A549 (cell line): ENCODE results near the gene CFAP65. TPM values are rescaled to one million over a fixed set of nuclear protein-coding genes. Genes with fewer than 3 reads are reported as not detected.

Experiments
- ATAC-seq, 2 experiments: fragments of 200-7000 bp in 1 of 2; fragments of >200 bp in 1 of 2; cut with Nextera tagmentation in 1 of 2; cut with Tn5 transposase in 1 of 2; 3 replicates each; pipeline versions ENCODE4 v1.8.0 to v1.9.1; 2018 to 2020; ENCODE audit warnings: mild to moderate bottlenecking in 1 of 2, moderate library complexity in 1 of 2
- CTCF ChIA-PET: fragments of 300-600 bp; sonication (Branson Sonifier 250); formaldehyde crosslinking; extraction: SDS; loops from one replicate; lab custom pipeline; 2021; ENCODE audit warnings: antibody characterized with exemption, inconsistent platforms; lab: Yijun Ruan, JAX
- POLR2A ChIA-PET: fragments of 350-600 bp; formaldehyde crosslinking; extraction: SDS; loops from one replicate; lab custom pipeline; 2021; ENCODE audit warnings: antibody characterized with exemption, inconsistent platforms; lab: Yijun Ruan, JAX
- DNase-seq, 2 experiments: peaks; one replicate each; pipeline versions ENCODE4 v3.0.0 to v3.0.0-alpha.2; 2011 to 2016; ENCODE audit warnings: low read depth in 1 of 2, low spot score in 1 of 2
- FAIRE-seq: peaks from 2 replicates; lab custom pipeline; 2011; peaks lifted over from hg19 to GRCh38; lab: Jason Lieb, UNC
- H3K27ac ChIP-seq, 2 experiments: fragments of >200 bp; sonication (Bioruptor Twin); formaldehyde crosslinking; 3 replicates each; pipeline ENCODE4 v1.5.1; 2016 to 2017
- H3K4me1 ChIP-seq: fragments of >200 bp; sonication (Bioruptor Twin); formaldehyde crosslinking; 3 replicates; pipeline ENCODE4 v1.6.1; 2016
- H3K4me2 ChIP-seq: fragments of >200 bp; sonication (Bioruptor Twin); formaldehyde crosslinking; 3 replicates; pipeline ENCODE4 v1.6.1; 2016
- H3K4me3 ChIP-seq: fragments of >200 bp; sonication (Bioruptor Twin); formaldehyde crosslinking; 3 replicates; pipeline ENCODE4 v1.5.1; 2016
- H3K9me3 ChIP-seq: fragments of >200 bp; sonication (Bioruptor Twin); formaldehyde crosslinking; 3 replicates; pipeline ENCODE4 v1.6.1; 2016
- CBX8 ChIP-seq: fragments of 200-600 bp; sonication (generic); IDR thresholded peaks from 2 replicates; pipeline ENCODE4 v1.6.1; 2016
- CEBPB ChIP-seq, 2 experiments: fragments of >200 bp in 1 of 2; sonication (Bioruptor Twin) in 1 of 2; formaldehyde crosslinking in 1 of 2; IDR thresholded peaks; 2 replicates each; pipeline ENCODE4 v1.6.1; 2012 to 2016
- CHD2 ChIP-seq: fragments of 150-350 bp; IDR thresholded peaks from 2 replicates; pipeline ENCODE4 v1.6.1; 2014; ENCODE audit warnings: low read length; ENCODE audit not compliant: partially characterized antibody
- CHD4 ChIP-seq: fragments of 200-600 bp; sonication (generic); IDR thresholded peaks from 2 replicates; pipeline ENCODE4 v1.6.1; 2016; ENCODE audit warnings: antibody characterized with exemption, mild to moderate bottlenecking, borderline replicate concordance
- EHMT2 ChIP-seq: fragments of 200-600 bp; sonication (generic); IDR thresholded peaks from 2 replicates; pipeline ENCODE4 v1.6.1; 2016; ENCODE audit warnings: antibody characterized with exemption, low read depth, mild to moderate bottlenecking, moderate library complexity
- ELK1 ChIP-seq: fragments of 150-350 bp; IDR thresholded peaks from 2 replicates; pipeline ENCODE4 v1.6.1; 2014; ENCODE audit warnings: low read depth, mild to moderate bottlenecking, low read length
- EP300 ChIP-seq, 2 experiments: fragments of >200 bp; sonication (Bioruptor Twin); formaldehyde crosslinking; IDR thresholded peaks; 2 replicates in 1 of 2; 3 replicates in 1 of 2; pipeline ENCODE4 v1.6.1; 2016 to 2017
- FOSB ChIP-seq: fragments of 250-450 bp; sonication (Bioruptor Pico); IDR thresholded peaks from 2 replicates; pipeline ENCODE4 v1.5.0; 2020; ENCODE audit warnings: mild to moderate bottlenecking, moderate library complexity
- GATA3 ChIP-seq: IDR thresholded peaks from 2 replicates; pipeline ENCODE4 v1.6.1; 2012; ENCODE audit warnings: borderline replicate concordance
- HDAC2 ChIP-seq: fragments of 200-600 bp; sonication (generic); IDR thresholded peaks from 2 replicates; pipeline ENCODE4 v1.6.1; 2016
- HES2 ChIP-seq: fragments of >200 bp; sonication (Bioruptor Twin); formaldehyde crosslinking; IDR thresholded peaks from 2 replicates; pipeline ENCODE4 v1.6.1; 2016
- HOXB13 ChIP-seq: fragments of 250-450 bp; sonication (Bioruptor Pico); IDR thresholded peaks from 2 replicates; pipeline ENCODE4 v1.5.0; 2020; ENCODE audit warnings: low read depth, mild to moderate bottlenecking, moderate library complexity
- HOXB5 ChIP-seq: fragments of 250-450 bp; sonication (Bioruptor Pico); IDR thresholded peaks from 2 replicates; pipeline ENCODE4 v1.5.0; 2020; ENCODE audit warnings: mild to moderate bottlenecking, moderate library complexity
- JUN ChIP-seq, 2 experiments: fragments of >200 bp; sonication (Bioruptor Twin); formaldehyde crosslinking; IDR thresholded peaks; 2 replicates in 1 of 2; 3 replicates in 1 of 2; pipeline ENCODE4 v1.6.1; 2016 to 2017
- KDM1A ChIP-seq: fragments of 200-600 bp; sonication (generic); IDR thresholded peaks from 2 replicates; pipeline ENCODE4 v1.6.1; 2016; ENCODE audit warnings: low read depth, mild to moderate bottlenecking
- MAX ChIP-seq: IDR thresholded peaks from 2 replicates; pipeline ENCODE4 v1.6.1; 2012
- MAZ ChIP-seq: fragments of 150-350 bp; IDR thresholded peaks from 2 replicates; pipeline ENCODE4 v1.6.1; 2014; ENCODE audit warnings: antibody characterized with exemption, low read depth, low read length, borderline replicate concordance
- MYC ChIP-seq: IDR thresholded peaks from 2 replicates; pipeline ENCODE4 v1.6.1; 2012; ENCODE audit warnings: mild to moderate bottlenecking, inconsistent platforms, low read length, improper control_type of control experiment, borderline replicate concordance
- NFE2L2 ChIP-seq: fragments of 150-350 bp; conservative IDR thresholded peaks from 2 replicates; pipeline ENCODE4 v1.6.1; 2014; ENCODE audit warnings: low read length
- NPAS2 ChIP-seq: fragments of 250-450 bp; sonication (Bioruptor Pico); IDR thresholded peaks from 2 replicates; pipeline ENCODE4 v1.8.0; 2022; ENCODE audit warnings: mild to moderate bottlenecking, moderate library complexity, borderline replicate concordance
- NR3C1 ChIP-seq: fragments of >200 bp; sonication (Bioruptor Twin); formaldehyde crosslinking; IDR thresholded peaks from 3 replicates; pipeline ENCODE4 v1.6.1; 2017
- PBX3 ChIP-seq: IDR thresholded peaks from 2 replicates; pipeline ENCODE4 v1.6.1; 2012
- RCOR1 ChIP-seq: fragments of 150-350 bp; IDR thresholded peaks from 2 replicates; pipeline ENCODE4 v1.6.1; 2014; ENCODE audit warnings: antibody characterized with exemption, low read length, low read depth
- SMC3 ChIP-seq: fragments of >200 bp; sonication (Bioruptor Twin); formaldehyde crosslinking; IDR thresholded peaks from 3 replicates; pipeline ENCODE4 v1.6.1; 2018; ENCODE audit warnings: inconsistent platforms
- SREBF2 ChIP-seq: fragments of 450-650 bp; IDR thresholded peaks from 2 replicates; pipeline ENCODE4 v1.6.1; 2014; ENCODE audit warnings: mild to moderate bottlenecking, moderate library complexity
- TP53 ChIP-seq: fragments of 250-450 bp; sonication (Bioruptor Pico); IDR thresholded peaks from 2 replicates; pipeline ENCODE4 v1.5.0; 2021; ENCODE audit warnings: mild to moderate bottlenecking, moderate library complexity
- USF2 ChIP-seq: fragments of 450-650 bp; IDR thresholded peaks from 2 replicates; pipeline ENCODE4 v1.6.1; 2014; ENCODE audit warnings: antibody characterized with exemption
- ZFP36 ChIP-seq: fragments of 450-650 bp; IDR thresholded peaks from 2 replicates; pipeline ENCODE4 v1.6.1; 2014; ENCODE audit warnings: borderline replicate concordance; ENCODE audit not compliant: partially characterized antibody
- ZNF302 ChIP-seq: fragments of 250-450 bp; sonication (Bioruptor Pico); IDR thresholded peaks from 2 replicates; pipeline ENCODE4 v1.9.0; 2021; ENCODE audit warnings: inconsistent platforms, mild to moderate bottlenecking, moderate library complexity
- ZSCAN20 ChIP-seq: fragments of 250-450 bp; sonication (Bioruptor Pico); IDR thresholded peaks from 2 replicates; pipeline ENCODE4 v1.8.0; 2022; ENCODE audit warnings: mild to moderate bottlenecking, moderate library complexity
- WGBS: methylation state at CpG from one replicate; pipeline ENCODE4 v1.1.6; 2017; ENCODE audit errors: missing lambda C conversion rate; 5-methylcytosine and 5-hydroxymethylcytosine counted together
- polyA plus RNA-seq, 4 experiments: library from polyadenylated mRNA; depleted of rRNA in 3 of 4; stranded (reverse); fragments of >200 nt; fragmentation: RNase III in 1 of 4; extraction: RNeasy Plus Mini Kit Qiagen cat#74134 plus additional on column Dnase treatment in 1 of 4; gene quantifications; 2 replicates in 3 of 4; 3 replicates in 1 of 4; pipeline ENCODE4 v1.2.3, GENCODE V29; 2011 to 2017

The CFAP65 gene
- polyA plus RNA-seq, 2 of the 4 experiments (the other 2 are of a cell fraction), result 0.12 to 0.14 TPM

- no peak for TF ChIP-seq HOXB5 (CRISPR knock-in tag)
- no peak for TF ChIP-seq GATA3
- no peak for TF ChIP-seq ZNF302 (CRISPR knock-in tag)
- no peak for TF ChIP-seq HDAC2
- no peak for TF ChIP-seq EP300 (IDR thresholded peaks at IDR 0.05)
- no peak for TF ChIP-seq ZSCAN20
- TF ChIP-seq KDM1A, result no peak
- no peak for TF ChIP-seq CHD2
- TF ChIP-seq SMC3, result no peak
- TF ChIP-seq, all 56 proteins: peak for 0
These were observed 38.1 kb upstream of the CFAP65 start (continued) for GRCh38 chr2:219079417-219079816.

- ATAC-seq, result no peak
- no peak for TF ChIP-seq MAZ
- no peak for TF ChIP-seq NFE2L2
- TF ChIP-seq EHMT2, result no peak
- TF ChIP-seq CHD4, result no peak
- no peak for TF ChIP-seq RCOR1
- no peak for TF ChIP-seq JUN (IDR thresholded peaks at IDR 0.05)
- no peak for TF ChIP-seq HES2
- no peak for TF ChIP-seq PBX3
- TF ChIP-seq, all 56 proteins: peak for 0
- Histone ChIP-seq H3K4me1 (no peaks in the 10 kb centered on the region), H3K4me3 (no peak overlapping the region), H3K9me3 (no peaks in the 10 kb centered on the region), H3K4me2 (no peak overlapping the region), H3K27ac (no peak overlapping the region)
- ChIA-PET CTCF (interaction anchor here (0.5 to 11.1 kb wide), 4 partner anchors 21 to 432 kb away, joined by 3 to 123 read pairs (median 11); no protein-coding TSS in a partner anchor), POLR2A (no interaction called here)
- 88% methylated on average over 4 of the region's 4 CpGs for WGBS
- DNase-seq (no peak), FAIRE-seq (no peak)
These were observed 37.6 kb upstream of the CFAP65 start for GRCh38 chr2:219078951-219079350.

GRCh38 chr2:219078126-219078525 is 36.8 kb upstream of the CFAP65 start:
- CTCF ChIA-PET, result interaction anchor here (11.1 kb wide), 1 partner anchor 38 kb away, joined by 123 read pairs; no protein-coding TSS in a partner anchor

More at GRCh38 chr2:219078126-219078525, 36.8 kb upstream of the CFAP65 start:
- no peaks in the 10 kb centered on the region for H3K9me3 ChIP-seq
- FAIRE-seq, result no peak
- 75% methylated on average over 3 of the region's 3 CpGs for WGBS
- no peak for DNase-seq
- POLR2A ChIA-PET, result no interaction called here
- TF ChIP-seq TP53 (CRISPR knock-in tag), result no peak
- TF ChIP-seq FOSB (CRISPR knock-in tag), result no peak
- no peak for TF ChIP-seq SMC3
- no peak for TF ChIP-seq NR3C1
- no peak for TF ChIP-seq MAX
- no peak for TF ChIP-seq CHD2
- TF ChIP-seq ZFP36, result no peak
- no peak for TF ChIP-seq NPAS2
- no peak for TF ChIP-seq CBX8
- no peak for TF ChIP-seq HES2
- no peak for TF ChIP-seq EP300 (IDR thresholded peaks at IDR 0.05)
- TF ChIP-seq JUN (IDR thresholded peaks at IDR 0.05), result no peak
- TF ChIP-seq USF2, result no peak
- TF ChIP-seq ZSCAN20, result no peak
- no peak for TF ChIP-seq MYC
- no peak for TF ChIP-seq ELK1
- no peak for TF ChIP-seq CEBPB (IDR thresholded peaks at IDR 0.05)
- no peak for TF ChIP-seq HOXB13 (CRISPR knock-in tag)
- no peak for TF ChIP-seq SREBF2
- ATAC-seq, result no peak
- H3K27ac ChIP-seq, result no peak overlapping the region
- no peak overlapping the region for H3K4me3 ChIP-seq
- no peak overlapping the region for H3K4me2 ChIP-seq
- no peaks in the 10 kb centered on the region for H3K4me1 ChIP-seq
